Pancreas (tissue), 10 donors: ENCODE measurements around the gene XPOT. TPM values are rescaled to one million over a fixed set of nuclear protein-coding genes. Genes with fewer than 3 reads are reported as not detected.
A peak's percentile ranks its signal among the peaks of the same experiment; 100 is the strongest.

Source experiments
- ATAC-seq, 4 donors: fragments of 200-7000 bp; cut with Tn5 transposase; one replicate each; pipeline versions ENCODE4 v1.8.0 to v1.9.1; 2020; ENCODE audit warnings: mild to moderate bottlenecking in 4 of 4, moderate library complexity in 4 of 4
- DNase-seq, 6 donors: peaks; one replicate each; pipeline ENCODE4 v3.0.0-alpha.2; 2020
- FAIRE-seq: peaks from 2 replicates; lab custom pipeline; 2012; peaks lifted over from hg19 to GRCh38; lab: Jason Lieb, UNC
- H3K27ac ChIP-seq, 4 donors: fragments of 200-600 bp; sonication (generic); 1 replicate in 3 of 4; 2 replicates in 1 of 4; pipeline versions ENCODE4 v1.5.0 to v1.8.0; 2020
- H3K27me3 ChIP-seq, 4 donors: fragments of 200-600 bp; one replicate each; pipeline ENCODE4 v1.8.0; 2021
- H3K36me3 ChIP-seq, 3 donors: fragments of 200-600 bp; sonication (generic) in 1 of 3; one replicate each; pipeline versions ENCODE4 v1.5.0 to v1.8.0; 2020 to 2021
- H3K4me1 ChIP-seq, 3 donors: fragments of 200-600 bp; one replicate each; pipeline ENCODE4 v1.8.0; 2021
- H3K4me3 ChIP-seq, 4 donors: fragments of 200-600 bp; sonication (generic) in 2 of 4; one replicate each; pipeline versions ENCODE4 v1.5.0 to v1.8.0; 2020 to 2021
- H3K9me3 ChIP-seq, 4 donors: fragments of 200-600 bp; one replicate each; pipeline ENCODE4 v1.8.0; 2021
- WGBS, 2 donors: extraction: QIAGEN DNeasy Blood & Tissue Kit; methylation state at CpG; one replicate each; pipeline ENCODE4 v1.1.7; 2013; 5-methylcytosine and 5-hydroxymethylcytosine counted together
- intact Hi-C, 3 donors: fragments of 100-400 bp; cut with DNase I; formaldehyde crosslinking; loops; one replicate each; pipeline versions ENCODE4 v1.11.1 to v1.14.2; 2022
- polyA plus RNA-seq, 2 donors: library from polyadenylated mRNA; stranded (reverse); fragments of 200-250 nt; gene quantifications; one replicate each; pipeline ENCODE4 v1.2.3, GENCODE V29; 2013
- total RNA-seq, 6 donors: library from RNA; stranded (reverse); fragmentation: NEBNext Ultra II Directional in 4 of 6; extraction: Animal tissue kit (Norgen Biotek cat#: 25700) in 4 of 6; gene quantifications; one replicate each; pipeline versions ENCODE4 v1.2.1 to v1.2.4, GENCODE V29; 2021 to 2023
- TF ChIP-seq, protein P1 (sequence below), 4 donors: fragments of 200-600 bp; sonication (generic) in 3 of 4; IDR thresholded peaks; one replicate each; pipeline versions ENCODE4 v1.5.0 to v1.8.0; 2021; ENCODE audit warnings: antibody characterized with exemption in 4 of 4
- donor health status: healthy with polysubstance abuse.
- donor health status: DM: no; HTN: no; CAD: no; lungs with moderate emphysema.
- donor health status: DM: no; HTN: no; CAD: no.
- donor health status: control.
- donor health status: control.
- donor health status: Bipolar disorder and iron deficiency.
- donor health status: DM: yes; HTN: yes; CAD: no.
- donor health status: DM: no; HTN: no; CAD: no.
- donor health status: DM: no; HTN: no; CAD: no.
- donor health status: DM: yes; HTN: yes; CAD: no.

XPOT gene
- total and polyA plus RNA-seq, 8 donors, result 10.7 to 76.1 (median 27.9) TPM

DNA sequence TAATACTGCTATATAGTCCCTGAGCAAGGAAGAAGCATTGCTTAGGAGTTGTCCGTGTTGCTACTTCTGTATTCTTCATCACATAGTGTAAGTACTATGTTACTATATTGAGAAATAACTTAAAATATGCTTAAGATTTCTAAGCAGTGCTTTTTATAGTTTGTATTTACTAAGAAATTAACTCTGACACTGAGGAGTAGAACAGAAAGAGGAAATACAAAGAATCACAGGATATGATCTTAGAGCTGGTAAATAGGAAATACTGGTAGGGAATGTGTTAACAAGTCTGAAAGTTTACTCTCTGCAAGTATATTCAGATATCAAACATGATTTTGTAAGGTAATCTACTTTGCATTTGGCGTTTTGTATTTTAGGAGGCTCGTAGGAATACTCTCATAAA, 15.5 kb downstream of the XPOT start:
- H3K27me3 ChIP-seq, result no peaks in the 10 kb centered on the region
- intact Hi-C loops, result no loop called here
- H3K36me3 ChIP-seq, result peaks cover 2 to 83% (median 39%) of the 10 kb centered on the region in 3 donors
- no peak for DNase-seq
- ATAC-seq, result no peak
- no peak for FAIRE-seq
- H3K27ac ChIP-seq, result no peak overlapping the region
- no peaks in the 10 kb centered on the region for H3K4me1 ChIP-seq
- TF ChIP-seq, protein P1, sequence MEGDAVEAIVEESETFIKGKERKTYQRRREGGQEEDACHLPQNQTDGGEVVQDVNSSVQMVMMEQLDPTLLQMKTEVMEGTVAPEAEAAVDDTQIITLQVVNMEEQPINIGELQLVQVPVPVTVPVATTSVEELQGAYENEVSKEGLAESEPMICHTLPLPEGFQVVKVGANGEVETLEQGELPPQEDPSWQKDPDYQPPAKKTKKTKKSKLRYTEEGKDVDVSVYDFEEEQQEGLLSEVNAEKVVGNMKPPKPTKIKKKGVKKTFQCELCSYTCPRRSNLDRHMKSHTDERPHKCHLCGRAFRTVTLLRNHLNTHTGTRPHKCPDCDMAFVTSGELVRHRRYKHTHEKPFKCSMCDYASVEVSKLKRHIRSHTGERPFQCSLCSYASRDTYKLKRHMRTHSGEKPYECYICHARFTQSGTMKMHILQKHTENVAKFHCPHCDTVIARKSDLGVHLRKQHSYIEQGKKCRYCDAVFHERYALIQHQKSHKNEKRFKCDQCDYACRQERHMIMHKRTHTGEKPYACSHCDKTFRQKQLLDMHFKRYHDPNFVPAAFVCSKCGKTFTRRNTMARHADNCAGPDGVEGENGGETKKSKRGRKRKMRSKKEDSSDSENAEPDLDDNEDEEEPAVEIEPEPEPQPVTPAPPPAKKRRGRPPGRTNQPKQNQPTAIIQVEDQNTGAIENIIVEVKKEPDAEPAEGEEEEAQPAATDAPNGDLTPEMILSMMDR (IDR thresholded peaks at IDR 0.05), result no peak
- no peaks in the 10 kb centered on the region for H3K9me3 ChIP-seq
- WGBS, 2 donors, result 66 to 73% methylated on average over 3 of the region's 3 CpGs
- no peak overlapping the region for H3K4me3 ChIP-seq

DNA sequence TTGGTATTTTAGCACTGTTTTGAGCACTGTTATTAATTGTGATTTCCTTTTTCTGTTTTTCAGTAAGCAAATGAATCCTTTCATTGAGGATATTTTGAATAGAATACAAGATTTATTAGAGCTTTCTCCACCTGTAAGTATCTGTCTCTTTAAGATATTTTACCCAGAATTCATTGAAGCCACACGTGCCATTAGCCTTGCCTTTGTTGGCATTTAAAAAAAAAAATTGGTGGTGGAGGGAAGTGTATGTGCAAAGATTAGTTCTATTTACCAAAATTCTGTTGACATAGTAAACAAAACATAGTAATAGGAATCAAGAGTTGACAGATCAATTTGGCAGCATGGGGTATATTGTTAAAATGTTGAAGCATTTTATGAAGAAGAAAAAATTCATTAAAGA, 23.8 kb downstream of the XPOT start:
- DNase-seq, result no peak
- peaks cover 0 to 73% (median 27%) of the 10 kb centered on the region in 3 donors for H3K36me3 ChIP-seq
- peak in 1 of 4 donors; percentile 62 for ATAC-seq
- intact Hi-C loops, result no loop called here
- H3K4me3 ChIP-seq, result no peak overlapping the region
- no peak for FAIRE-seq
- H3K27me3 ChIP-seq, result no peaks in the 10 kb centered on the region
- no peaks in the 10 kb centered on the region for H3K9me3 ChIP-seq
- TF ChIP-seq, protein P1 (IDR thresholded peaks at IDR 0.05), result no peak
- H3K27ac ChIP-seq, result no peak overlapping the region
- peaks cover 0 to 8% (median 0%) of the 10 kb centered on the region in 3 donors for H3K4me1 ChIP-seq
- 10 to 11% methylated on average over 1 of the region's 1 CpG for WGBS, 2 donors

DNA sequence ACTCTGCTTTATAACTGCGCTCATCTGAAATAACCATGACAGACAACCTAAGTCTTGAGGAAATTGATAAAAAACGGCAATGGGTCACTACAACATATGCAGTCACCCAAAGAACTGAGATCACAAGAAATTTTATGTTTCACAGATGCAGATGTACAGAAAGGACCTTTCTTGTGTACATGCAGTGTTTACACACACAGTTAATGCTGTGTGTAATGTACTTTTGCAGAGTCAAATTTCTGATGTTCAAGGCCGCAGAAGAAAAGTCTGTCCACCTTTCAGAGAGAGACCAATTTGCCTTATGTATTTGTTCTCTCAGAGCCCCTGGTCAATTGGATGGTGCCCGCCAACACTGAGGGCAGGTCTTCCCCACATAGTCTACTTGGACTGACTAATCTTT, 24.8 kb downstream of the XPOT start:
- no peak overlapping the region for H3K4me3 ChIP-seq
- DNase-seq (no peak), ATAC-seq (no peak), FAIRE-seq (no peak)
- peaks cover 0 to 8% (median 0%) of the 10 kb centered on the region in 3 donors for H3K4me1 ChIP-seq
- H3K27me3 ChIP-seq, result no peaks in the 10 kb centered on the region
- intact Hi-C loops, result no loop called here
- 79 to 83% methylated on average over 4 of the region's 4 CpGs for WGBS, 2 donors
- H3K36me3 ChIP-seq, result peaks cover 0 to 71% (median 21%) of the 10 kb centered on the region in 3 donors
- TF ChIP-seq, protein P1 (IDR thresholded peaks at IDR 0.05), result no peak
- H3K9me3 ChIP-seq, result no peaks in the 10 kb centered on the region
- no peak overlapping the region for H3K27ac ChIP-seq

DNA sequence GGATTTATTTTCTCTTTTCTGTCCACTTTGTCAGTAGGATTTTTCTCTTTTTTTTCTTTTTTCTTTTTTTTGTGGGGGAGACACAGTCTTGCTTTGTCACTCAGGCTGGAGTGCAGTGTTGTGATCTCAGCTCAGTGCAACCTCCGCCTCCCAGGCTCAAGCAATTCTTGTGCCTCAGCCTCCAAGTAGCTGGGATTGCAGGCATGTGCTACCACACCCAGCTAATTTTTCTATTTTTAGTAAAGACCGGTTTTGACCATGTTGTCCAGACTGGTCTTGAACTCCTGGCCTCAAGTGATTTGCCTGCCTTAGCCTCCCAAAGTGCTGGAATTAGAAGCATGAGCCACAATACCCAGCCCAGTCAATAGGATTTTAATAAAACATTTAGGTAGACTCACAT, 26.7 kb downstream of the XPOT start:
- no peak for FAIRE-seq
- H3K36me3 ChIP-seq, result peaks cover 0 to 71% (median 11%) of the 10 kb centered on the region in 3 donors
- WGBS, 2 donors, result 64 to 73% methylated on average over 2 of the region's 2 CpGs

DNA sequence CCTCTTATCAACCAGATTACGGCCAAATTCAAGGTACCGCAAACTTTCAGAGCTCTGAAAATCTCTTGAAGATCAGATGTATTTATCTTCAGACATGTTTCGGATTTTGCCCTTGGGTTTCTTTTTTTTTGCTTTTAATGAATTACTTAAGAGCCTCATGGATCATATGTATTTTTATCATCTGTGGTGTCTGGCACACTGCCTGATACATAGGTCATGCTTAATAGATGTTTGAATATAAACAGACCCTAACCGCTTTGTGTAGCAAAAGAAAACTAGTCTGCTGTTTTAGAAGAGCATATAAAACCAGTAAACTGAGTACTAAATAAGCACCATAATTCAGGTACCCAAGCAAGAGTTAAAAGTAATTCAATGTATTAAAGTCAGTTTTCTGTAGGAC, 27.6 kb downstream of the XPOT start:
- WGBS, 2 donors, result 80 to 82% methylated on average over 4 of the region's 4 CpGs
- ATAC-seq (no peak), DNase-seq (no peak), FAIRE-seq (no peak)
- Histone ChIP-seq H3K27ac (no peak overlapping the region), H3K36me3 (peaks cover 0 to 72% (median 11%) of the 10 kb centered on the region in 3 donors), H3K9me3 (no peaks in the 10 kb centered on the region), H3K4me3 (no peak overlapping the region), H3K27me3 (no peaks in the 10 kb centered on the region), H3K4me1 (peaks cover 0 to 8% (median 0%) of the 10 kb centered on the region in 3 donors)
- intact Hi-C loops, result no loop called here
- TF ChIP-seq, protein P1 (IDR thresholded peaks at IDR 0.05), result no peak

More for the DNA sequence above, 26.7 kb downstream of the XPOT start:
- peaks cover 0 to 8% (median 0%) of the 10 kb centered on the region in 3 donors for H3K4me1 ChIP-seq
- intact Hi-C loops, result no loop called here
- DNase-seq, result no peak
- no peak overlapping the region for H3K4me3 ChIP-seq
- H3K27ac ChIP-seq, result no peak overlapping the region
- no peaks in the 10 kb centered on the region for H3K9me3 ChIP-seq
- H3K27me3 ChIP-seq, result no peaks in the 10 kb centered on the region
- TF ChIP-seq, protein P1 (IDR thresholded peaks at IDR 0.05), result no peak
- ATAC-seq, result no peak
